CD4-positive, alpha-beta T cell treated with Interferon alpha-2 for 1 hour (primary cell): Measurements from ENCODE around the gene ADAMTS20.
A peak's percentile ranks its signal among the peaks of the same experiment; 100 is the strongest.

ENCODE experiments used
- DNase-seq, 2 donors: peaks; one replicate each; pipeline ENCODE4 v3.0.0-alpha.2; 2020 to 2022

ADAMTS20 gene

GRCh38 chr12:43482311-43483085 is 69.5 kb downstream of the ADAMTS20 start:
- no peak for DNase-seq

- DNase-seq: no peak
These were observed 71.4 kb downstream of the ADAMTS20 start for GRCh38 chr12:43480591-43480990.

GRCh38 chr12:43462741-43463140 is 89.3 kb downstream of the ADAMTS20 start:
- no peak for DNase-seq

GRCh38 chr12:43462080-43462479 is 89.9 kb downstream of the ADAMTS20 start:
- no peak for DNase-seq

- DNase-seq: no peak
These were observed 92.7 kb downstream of the ADAMTS20 start for GRCh38 chr12:43459285-43459684.

- DNase-seq: peak in 1 of 2 donors; percentile 1
These were observed 98.2 kb downstream of the ADAMTS20 start for GRCh38 chr12:43453761-43454160.

GRCh38 chr12:43444940-43445564 is 107.0 kb downstream of the ADAMTS20 start:
- DNase-seq: peak; percentile 5 to 51

GRCh38 chr12:43436597-43436996 is 115.4 kb downstream of the ADAMTS20 start:
- no peak for DNase-seq

- no peak for DNase-seq
These were observed 117.4 kb downstream of the ADAMTS20 start for GRCh38 chr12:43434614-43435013.

GRCh38 chr12:43428088-43428600 is 123.9 kb downstream of the ADAMTS20 start:
- DNase-seq: no peak

- DNase-seq: no peak
These were observed 126.6 kb downstream of the ADAMTS20 start for GRCh38 chr12:43425361-43425760.

GRCh38 chr12:43416981-43417380 is 135.0 kb downstream of the ADAMTS20 start:
- no peak for DNase-seq

GRCh38 chr12:43407816-43408645 is 144.0 kb downstream of the ADAMTS20 start:
- DNase-seq: no peak

GRCh38 chr12:43406801-43407200 is 145.2 kb downstream of the ADAMTS20 start:
- no peak for DNase-seq

- no peak for DNase-seq
These were observed 149.6 kb downstream of the ADAMTS20 start for GRCh38 chr12:43402436-43402835.

GRCh38 chr12:43401096-43401495 is 150.9 kb downstream of the ADAMTS20 start:
- DNase-seq: no peak

- DNase-seq: no peak
These were observed 155.3 kb downstream of the ADAMTS20 start for GRCh38 chr12:43396671-43397070.

GRCh38 chr12:43392116-43392515 is 159.9 kb downstream of the ADAMTS20 start:
- DNase-seq: no peak

- no peak for DNase-seq
These were observed 170.1 kb downstream of the ADAMTS20 start for GRCh38 chr12:43381879-43382278.

- no peak for DNase-seq
These were observed 173.6 kb downstream of the ADAMTS20 start for GRCh38 chr12:43378448-43378847.

GRCh38 chr12:43370263-43370662 is 181.7 kb downstream of the ADAMTS20 start:
- DNase-seq: no peak

- DNase-seq: no peak
These were observed 188.9 kb downstream of the ADAMTS20 start for GRCh38 chr12:43362910-43363694.
